HG03060 (cell line): ENCODE results near the gene CDC27.
"Not testable (repeated sequence)": the region's sequence is repeated elsewhere in the genome, so short reads cannot be mapped to it uniquely, and the experiment has no call there.

ENCODE experiments used
- ATAC-seq: cut with Tn5 transposase; IDR thresholded peaks from one replicate; pipeline ENCODE4 v1.9.1; 2021; ENCODE audit warnings: low read depth, moderate number of reproducible peaks; ENCODE audit not compliant: unreplicated experiment

The CDC27 gene

GRCh38 chr17:47219621-47220475 is 30.8 kb upstream of the CDC27 start:
- no peak for ATAC-seq

GRCh38 chr17:47218896-47219430 is 29.9 kb upstream of the CDC27 start:
- no peak for ATAC-seq

- not testable (repeated sequence) for ATAC-seq
Observed at GRCh38 chr17:47217279-47217678, 28.2 kb upstream of the CDC27 start.

- ATAC-seq: not testable (repeated sequence)
Observed at GRCh38 chr17:47216821-47217220, 27.7 kb upstream of the CDC27 start.

- ATAC-seq: no peak
Observed at GRCh38 chr17:47214931-47215330, 25.8 kb upstream of the CDC27 start.

- no peak for ATAC-seq
Observed at GRCh38 chr17:47213540-47213939, 24.4 kb upstream of the CDC27 start.

- no peak for ATAC-seq
Observed at GRCh38 chr17:47212458-47212857, 23.4 kb upstream of the CDC27 start.

GRCh38 chr17:47210779-47211178 is 21.7 kb upstream of the CDC27 start:
- no peak for ATAC-seq

GRCh38 chr17:47210105-47210504 is 21.0 kb upstream of the CDC27 start:
- ATAC-seq: no peak

GRCh38 chr17:47209499-47209898 is 20.4 kb upstream of the CDC27 start:
- ATAC-seq: no peak

GRCh38 chr17:47208744-47209488 is 19.8 kb upstream of the CDC27 start, which contains the start of gene MYL4:
Gene MYL4 (plus strand): TSS chr17:47209348. CDS start chr17:47209423, 75 bp downstream.
- no peak for ATAC-seq

- ATAC-seq: no peak
Observed at GRCh38 chr17:47207143-47208067, 18.3 kb upstream of the CDC27 start.

GRCh38 chr17:47205419-47205963 is 16.4 kb upstream of the CDC27 start:
- peak; percentile 36 for ATAC-seq

- ATAC-seq: peak; percentile 35
Observed at GRCh38 chr17:47204722-47205418, 15.8 kb upstream of the CDC27 start.

- no peak for ATAC-seq
Observed at GRCh38 chr17:47203984-47204721, 15.1 kb upstream of the CDC27 start.

GRCh38 chr17:47201166-47201565 is 12.1 kb upstream of the CDC27 start:
- no peak for ATAC-seq

- ATAC-seq: no peak
Observed at GRCh38 chr17:47200325-47200664, 11.2 kb upstream of the CDC27 start.

GRCh38 chr17:47199627-47200324 is 10.7 kb upstream of the CDC27 start:
- no peak for ATAC-seq
